VCaP (cell line): ENCODE data around the gene CALML3.

Experiments
- H3K27ac ChIP-seq: fragments of 450-650 bp; 2 replicates; pipeline ENCODE4 v1.5.1; 2017
- CTCF ChIP-seq: fragments of 450-650 bp; conservative IDR thresholded peaks from 2 replicates; pipeline ENCODE4 v1.5.1; 2017; ENCODE audit warnings: mild to moderate bottlenecking, moderate library complexity

The CALML3 gene

GRCh38 chr10:5575482-5576153, 50.9 kb downstream of the CALML3 start:
- no peak for TF ChIP-seq CTCF
- peak overlapping the region; percentile 75 for H3K27ac ChIP-seq

- TF ChIP-seq CTCF = no peak
- peak overlapping the region; percentile 75 for H3K27ac ChIP-seq
Measured at GRCh38 chr10:5576154-5576748, 51.5 kb downstream of the CALML3 start.
